HepG2 (cell line): ENCODE measurements around the gene SPATA12.

ENCODE experiments used
- MYC ChIP-seq: sonication (generic); formaldehyde crosslinking; IDR thresholded peaks from 2 replicates; pipeline ENCODE4 v1.9.0; 2021; ENCODE audit warnings: missing genetic modification reagents, borderline replicate concordance
- YY1 ChIP-seq: IDR thresholded peaks from 2 replicates; pipeline ENCODE4 v1.6.1; 2011; ENCODE audit warnings: low read length, low read depth, moderate library complexity, mild to moderate bottlenecking; ENCODE audit not compliant: insufficient read depth, insufficient replicate concordance

- TF ChIP-seq MYC (CRISPR knock-in tag), result no peak
- TF ChIP-seq YY1, result no peak
These were observed 35.2 kb upstream of the SPATA12 start for GRCh38 chr3:57025237-57025636.
